Stomach (tissue), 4 donors: Measurements from ENCODE around the gene LPA.

Source experiments
- CTCF ChIP-seq, 7 experiments: fragments of 450-650 bp in 4 of 7; fragments of 200-600 bp in 3 of 7; sonication (generic) in 3 of 7; IDR thresholded peaks; one replicate each; pipeline ENCODE4 v1.5.1; 2016 to 2019; ENCODE audit warnings: antibody characterized with exemption in 7 of 7, control low read depth in 2 of 7, mild to moderate bottlenecking in 1 of 7
- POLR2A ChIP-seq, 4 donors: fragments of 450-650 bp; IDR thresholded peaks; one replicate each; pipeline ENCODE4 v1.6.1; 2016; ENCODE audit warnings: antibody characterized with exemption in 4 of 4, control low read depth in 2 of 4, mild to moderate bottlenecking in 1 of 4, moderate library complexity in 1 of 4

GRCh38 chr6:160668589-160668988 lies 4.5 kb upstream of the LPA start:
- no peak for TF ChIP-seq POLR2A (IDR thresholded peaks at IDR 0.05)
- no peak for TF ChIP-seq CTCF (IDR thresholded peaks at IDR 0.05)
